ENCODE data around the gene CDKL4. TPM values are rescaled to one million over a fixed set of nuclear protein-coding genes. Genes with fewer than 3 reads are reported as not detected.

The CDKL4 gene
- polyA plus RNA-seq, 2 of the 4 experiments (the other 2 are of a cell fraction), result 0.06 TPM; not detected in 1

DNA sequence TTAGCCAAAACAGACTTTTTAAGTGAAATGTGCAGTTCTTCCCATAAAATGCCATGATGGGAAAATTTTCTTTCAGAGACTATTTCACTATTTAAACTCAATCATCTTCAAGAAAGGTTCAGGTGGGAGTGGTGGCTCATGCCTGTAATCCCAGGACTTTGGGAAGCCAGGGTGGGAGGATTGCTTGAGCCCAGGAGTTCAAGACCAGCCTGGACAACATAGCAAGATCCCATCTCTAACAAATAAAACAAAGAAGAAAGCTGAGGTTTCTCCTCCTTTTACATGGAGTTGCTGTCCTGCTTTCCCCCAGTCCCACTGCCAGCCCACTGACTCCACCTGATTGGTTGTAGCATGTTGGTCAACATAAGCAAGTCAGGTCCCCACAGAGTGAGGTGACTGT, 97.1 kb downstream of the CDKL4 start:
- no peak overlapping the region for H3K4me3 ChIP-seq
- H3K27ac ChIP-seq, result no peak overlapping the region
- POLR2A ChIA-PET, result no interaction called here
- no peak overlapping the region for H3K4me2 ChIP-seq
- ATAC-seq (no peak), DNase-seq (ENCODE audit: low read depth in 1 of 2, low spot score in 1 of 2) (no peak), FAIRE-seq (no peak)
- no peaks in the 10 kb centered on the region for H3K9me3 ChIP-seq
- CTCF ChIA-PET, result interaction anchor here (2.0 kb wide), 1 partner anchor 22 kb away, joined by 5 read pairs; no protein-coding TSS in a partner anchor
- peaks cover 4% of the 10 kb centered on the region for H3K4me1 ChIP-seq
- TF ChIP-seq CBX8 (IDR thresholded peaks at IDR 0.05) (no peak), CEBPB (IDR thresholded peaks at IDR 0.05) (no peak), MAZ (IDR thresholded peaks at IDR 0.05; ENCODE audit: borderline replicate concordance, low read depth, low read length) (no peak), RAD21 (conservative IDR thresholded peaks at IDR 0.05 in 1 of 2, IDR thresholded peaks at IDR 0.05 in 1 of 2) (no peak), NFE2L2 (conservative IDR thresholded peaks at IDR 0.05; ENCODE audit: low read length) (no peak), FOXS1 (CRISPR knock-in tag; IDR thresholded peaks at IDR 0.05) (no peak), CBX2 (IDR thresholded peaks at IDR 0.05; ENCODE audit: borderline replicate concordance, low read depth) (no peak), FOSL2 (IDR thresholded peaks at IDR 0.05) (no peak), FOSL2 (CRISPR knock-in tag; IDR thresholded peaks at IDR 0.05) (no peak), SREBF2 (IDR thresholded peaks at IDR 0.05) (no peak), ZNF302 (CRISPR knock-in tag; IDR thresholded peaks at IDR 0.05) (no peak), EHMT2 (IDR thresholded peaks at IDR 0.05; ENCODE audit: low read depth) (no peak), EHF (CRISPR knock-in tag; IDR thresholded peaks at IDR 0.05) (no peak), MAFK (IDR thresholded peaks at IDR 0.05; ENCODE audit: partially characterized antibody) (no peak)

GRCh38 chr2:39145906-39146421, 97.8 kb downstream of the CDKL4 start:
- Histone ChIP-seq H3K4me1 (peaks cover 10% of the 10 kb centered on the region), H3K4me2 (no peak overlapping the region), H3K27ac (no peak overlapping the region), H3K9me3 (no peaks in the 10 kb centered on the region), H3K4me3 (no peak overlapping the region)
- TF ChIP-seq HES2 (IDR thresholded peaks at IDR 0.05), result no peak
- no peak for TF ChIP-seq MAX (IDR thresholded peaks at IDR 0.05)
- TF ChIP-seq CBX8 (IDR thresholded peaks at IDR 0.05), result no peak
- TF ChIP-seq TP53 (CRISPR knock-in tag; IDR thresholded peaks at IDR 0.05), result no peak
- no peak for TF ChIP-seq NFE2L2 (conservative IDR thresholded peaks at IDR 0.05; ENCODE audit: low read length)
- no peak for TF ChIP-seq FOXS1 (CRISPR knock-in tag; IDR thresholded peaks at IDR 0.05)
- TF ChIP-seq ZSCAN20 (CRISPR knock-in tag; IDR thresholded peaks at IDR 0.05), result no peak
- no peak for TF ChIP-seq CTCF (IDR thresholded peaks at IDR 0.05)
- TF ChIP-seq NR3C1 (IDR thresholded peaks at IDR 0.05), result no peak
- ATAC-seq, result no peak
- DNase-seq (ENCODE audit: low read depth in 1 of 2, low spot score in 1 of 2), result no peak
- no peak for FAIRE-seq
- 47% methylated on average over 3 of the region's 3 CpGs for WGBS (ENCODE audit: missing lambda C conversion rate)
- CTCF ChIA-PET, result interaction anchor here (0.6 kb wide), 1 partner anchor 97 kb away, joined by 4 read pairs; no protein-coding TSS in a partner anchor
- POLR2A ChIA-PET, result no interaction called here

- TF ChIP-seq RCOR1 (IDR thresholded peaks at IDR 0.05; ENCODE audit: low read depth, low read length) (no peak), MYC (IDR thresholded peaks at IDR 0.05; ENCODE audit: borderline replicate concordance, low read length) (no peak), MAFK (IDR thresholded peaks at IDR 0.05; ENCODE audit: partially characterized antibody) (no peak), HOXA7 (CRISPR knock-in tag; IDR thresholded peaks at IDR 0.05) (no peak), EP300 (IDR thresholded peaks at IDR 0.05) (no peak), POLR2AphosphoS2 (conservative IDR thresholded peaks at IDR 0.05; ENCODE audit: low read length) (no peak), RARB (CRISPR knock-in tag; IDR thresholded peaks at IDR 0.05) (no peak), GATA3 (IDR thresholded peaks at IDR 0.05; ENCODE audit: borderline replicate concordance) (no peak), ELK1 (IDR thresholded peaks at IDR 0.05; ENCODE audit: low read depth, low read length) (no peak)
- TF ChIP-seq, protein P1, sequence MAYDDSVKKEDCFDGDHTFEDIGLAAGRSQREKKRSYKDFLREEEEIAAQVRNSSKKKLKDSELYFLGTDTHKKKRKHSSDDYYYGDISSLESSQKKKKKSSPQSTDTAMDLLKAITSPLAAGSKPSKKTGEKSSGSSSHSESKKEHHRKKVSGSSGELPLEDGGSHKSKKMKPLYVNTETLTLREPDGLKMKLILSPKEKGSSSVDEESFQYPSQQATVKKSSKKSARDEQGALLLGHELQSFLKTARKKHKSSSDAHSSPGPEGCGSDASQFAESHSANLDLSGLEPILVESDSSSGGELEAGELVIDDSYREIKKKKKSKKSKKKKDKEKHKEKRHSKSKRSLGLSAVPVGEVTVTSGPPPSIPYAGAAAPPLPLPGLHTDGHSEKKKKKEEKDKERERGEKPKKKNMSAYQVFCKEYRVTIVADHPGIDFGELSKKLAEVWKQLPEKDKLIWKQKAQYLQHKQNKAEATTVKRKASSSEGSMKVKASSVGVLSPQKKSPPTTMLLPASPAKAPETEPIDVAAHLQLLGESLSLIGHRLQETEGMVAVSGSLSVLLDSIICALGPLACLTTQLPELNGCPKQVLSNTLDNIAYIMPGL (CRISPR knock-in tag; IDR thresholded peaks at IDR 0.05; ENCODE audit: borderline replicate concordance), result no peak
- peaks cover 23% of the 10 kb centered on the region for H3K4me1 ChIP-seq
- no peak overlapping the region for H3K4me3 ChIP-seq
- CTCF ChIA-PET, result no interaction called here
- no peak overlapping the region for H3K4me2 ChIP-seq
- FAIRE-seq, result no peak
- WGBS (ENCODE audit: missing lambda C conversion rate), result 96% methylated on average over 5 of the region's 5 CpGs
- no peak for DNase-seq (ENCODE audit: low read depth in 1 of 2, low spot score in 1 of 2)
- POLR2A ChIA-PET, result no interaction called here
- no peaks in the 10 kb centered on the region for H3K9me3 ChIP-seq
- no peak overlapping the region for H3K27ac ChIP-seq
- no peak for ATAC-seq
These were observed 99.4 kb downstream of the CDKL4 start for GRCh38 chr2:39144416-39144815.

Data from A549 (cell line).